Measurements from ENCODE around the gene NPR1.

- TF ChIP-seq CTCF (IDR thresholded peaks at IDR 0.05; ENCODE audit: insufficient read depth, low read length, poor library complexity, severe bottlenecking) (no peak), EZH2phosphoT487 (conservative IDR thresholded peaks at IDR 0.05; ENCODE audit: low read length) (no peak)
These were observed 48.5 kb upstream of the NPR1 start for GRCh38 chr1:153629971-153630370.
